ENCODE data around the gene COPZ1. TPM values are rescaled to one million over a fixed set of nuclear protein-coding genes. Genes with fewer than 3 reads are reported as not detected.

Gene COPZ1
- total and polyA plus RNA-seq, 9 of the 15 experiments (the other 6 are each of a cell fraction or from before 2014, with no cell fraction given): 137 to 487 (median 233) TPM

- Histone ChIP-seq H3K36me3 (ENCODE audit: control insufficient read depth, insufficient read depth, low read length) (peaks cover 58% of the 10 kb centered on the region), H3K4me1 (replicated peaks in 1 of 2; ENCODE audit: control insufficient read depth in 2 of 2, insufficient read depth in 2 of 2, low read length in 2 of 2) (peaks cover 33 to 39% of the 10 kb centered on the region in 2 experiments), H3K27ac (ENCODE audit: extremely low read depth, low read depth, low read length) (peak overlapping the region; percentile 74), H4K20me1 (replicated peaks; ENCODE audit: control insufficient read depth, insufficient read depth, low read length) (no peaks in the 10 kb centered on the region), H3K4me3 (no peak overlapping the region), H3K9me3 (replicated peaks; ENCODE audit: control insufficient read depth, insufficient read depth, low read depth, low read length) (no peaks in the 10 kb centered on the region), H3K79me2 (ENCODE audit: control insufficient read depth, insufficient read depth, low read length) (peaks cover 75% of the 10 kb centered on the region), H3K27me3 (ENCODE audit: control insufficient read depth in 2 of 2, insufficient read depth in 2 of 2, low read length in 2 of 2) (no peaks in the 10 kb centered on the region), H3K9me1 (ENCODE audit: control insufficient read depth, insufficient read depth, low read length) (no peaks in the 10 kb centered on the region), H2AFZ (ENCODE audit: low read depth, low read length) (no peak overlapping the region), H3K4me2 (ENCODE audit: insufficient read depth, low read length) (peak overlapping the region; percentile 48; the same call in 1 of the 2 replicates), H3K9ac (ENCODE audit: insufficient read depth in 1 of 2, low read depth in 2 of 2, low read length in 2 of 2) (peak overlapping the region; percentile 53 to 65; a peak in 3 of 4 replicates)
- ATAC-seq: no peak
- intact Hi-C loops (cut with micrococcal nuclease): no loop called here
- BruUV-seq (replicated peaks): no TSS peak
- in situ Hi-C loops (cut with MboI): no loop called here
- ChIA-PET POLR2A (interaction anchor here (2.5 to 8.4 kb wide), 6 partner anchors 12 to 58 kb away, joined by 21 to 103 read pairs (median 55); partner anchors contain the start of genes CBX5, COPZ1 and HNRNPA1), CTCF (ENCODE audit: low intra/inter-chr PET ratio) (interaction anchor here (1.1 to 3.6 kb wide), 4 partner anchors 20 to 44 kb away, joined by 3 to 14 read pairs (median 10); no protein-coding TSS in a partner anchor)
- DNase-seq (ENCODE audit: extremely low read depth in 1 of 4, low spot score in 3 of 4): no peak
- 23% methylated on average over 4 of the region's 4 CpGs for WGBS (ENCODE audit: insufficient coverage, low coverage, missing lambda C conversion rate)
- TF ChIP-seq NFYB (IDR thresholded peaks at IDR 0.05; ENCODE audit: extremely low read depth, insufficient read length): no peak
- 0 out of 2 replicates have a peak, but pooled peaks have one; percentile 7 for TF ChIP-seq EGR1 (conservative IDR thresholded peaks at IDR 0.05)
- 0 out of 4 replicates have a peak, but pooled peaks of 1 of the 2 experiments have one; percentile 21 for TF ChIP-seq FOXA3 (CRISPR knock-in tag; conservative IDR thresholded peaks at IDR 0.05 in 1 of 2, IDR thresholded peaks at IDR 0.05 in 1 of 2)
- FAIRE-seq: peak; percentile 26
Observed at GRCh38 chr12:54338698-54339296, 13.9 kb downstream of the COPZ1 start.

DNA sequence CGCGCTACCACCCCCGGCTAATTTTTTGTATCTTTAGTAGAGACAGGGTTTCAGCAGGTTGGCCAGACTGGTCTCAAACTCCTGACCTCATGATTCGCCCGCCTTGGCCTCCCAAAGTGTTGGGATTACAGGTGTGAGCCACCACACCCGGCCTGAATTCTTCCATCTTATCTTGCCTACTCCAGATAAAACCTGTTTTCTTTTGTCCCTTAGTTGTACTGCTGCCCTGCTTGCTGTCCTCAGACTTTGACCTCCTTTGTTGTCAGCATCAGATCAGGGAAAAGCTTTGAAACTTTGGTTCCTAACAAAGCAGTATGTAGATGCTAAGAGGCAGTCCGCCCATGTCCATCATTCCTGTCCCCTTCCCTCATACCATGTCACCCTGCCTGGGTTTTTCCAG, 15.9 kb downstream of the COPZ1 start:
- Histone ChIP-seq H3K9me1 (ENCODE audit: control insufficient read depth, insufficient read depth, low read length) (no peaks in the 10 kb centered on the region), H3K4me1 (replicated peaks in 1 of 2; ENCODE audit: control insufficient read depth in 2 of 2, insufficient read depth in 2 of 2, low read length in 2 of 2) (peaks cover 23 to 39% of the 10 kb centered on the region in 2 experiments), H4K20me1 (replicated peaks; ENCODE audit: control insufficient read depth, insufficient read depth, low read length) (no peaks in the 10 kb centered on the region), H3K9me3 (replicated peaks; ENCODE audit: control insufficient read depth, insufficient read depth, low read depth, low read length) (no peaks in the 10 kb centered on the region), H2AFZ (ENCODE audit: low read depth, low read length) (no peak overlapping the region), H3K4me2 (ENCODE audit: insufficient read depth, low read length) (no peak overlapping the region), H3K36me3 (ENCODE audit: control insufficient read depth, insufficient read depth, low read length) (peaks cover 73% of the 10 kb centered on the region), H3K27me3 (ENCODE audit: control insufficient read depth in 2 of 2, insufficient read depth in 2 of 2, low read length in 2 of 2) (no peaks in the 10 kb centered on the region), H3K9ac (ENCODE audit: insufficient read depth in 1 of 2, low read depth in 2 of 2, low read length in 2 of 2) (no peak overlapping the region), H3K27ac (ENCODE audit: extremely low read depth, low read depth, low read length) (no peak overlapping the region), H3K4me3 (no peak overlapping the region), H3K79me2 (ENCODE audit: control insufficient read depth, insufficient read depth, low read length) (peaks cover 56% of the 10 kb centered on the region)
- BruUV-seq (replicated peaks): no TSS peak
- no peak for ATAC-seq
- intact Hi-C loops (cut with micrococcal nuclease): no loop called here
- POLR2A ChIA-PET: interaction anchor here (0.6 to 2.0 kb wide), 5 partner anchors 8 to 51 kb away, joined by 3 to 9 read pairs (median 3); no protein-coding TSS in a partner anchor
- no peak for DNase-seq (ENCODE audit: extremely low read depth in 1 of 4, low spot score in 3 of 4)
- in situ Hi-C loops (cut with MboI): no loop called here
- CTCF ChIA-PET (ENCODE audit: low intra/inter-chr PET ratio): no interaction called here
- FAIRE-seq: no peak
- WGBS (ENCODE audit: insufficient coverage, low coverage, missing lambda C conversion rate): 85% methylated on average over 7 of the region's 7 CpGs
- TF ChIP-seq, protein P1, sequence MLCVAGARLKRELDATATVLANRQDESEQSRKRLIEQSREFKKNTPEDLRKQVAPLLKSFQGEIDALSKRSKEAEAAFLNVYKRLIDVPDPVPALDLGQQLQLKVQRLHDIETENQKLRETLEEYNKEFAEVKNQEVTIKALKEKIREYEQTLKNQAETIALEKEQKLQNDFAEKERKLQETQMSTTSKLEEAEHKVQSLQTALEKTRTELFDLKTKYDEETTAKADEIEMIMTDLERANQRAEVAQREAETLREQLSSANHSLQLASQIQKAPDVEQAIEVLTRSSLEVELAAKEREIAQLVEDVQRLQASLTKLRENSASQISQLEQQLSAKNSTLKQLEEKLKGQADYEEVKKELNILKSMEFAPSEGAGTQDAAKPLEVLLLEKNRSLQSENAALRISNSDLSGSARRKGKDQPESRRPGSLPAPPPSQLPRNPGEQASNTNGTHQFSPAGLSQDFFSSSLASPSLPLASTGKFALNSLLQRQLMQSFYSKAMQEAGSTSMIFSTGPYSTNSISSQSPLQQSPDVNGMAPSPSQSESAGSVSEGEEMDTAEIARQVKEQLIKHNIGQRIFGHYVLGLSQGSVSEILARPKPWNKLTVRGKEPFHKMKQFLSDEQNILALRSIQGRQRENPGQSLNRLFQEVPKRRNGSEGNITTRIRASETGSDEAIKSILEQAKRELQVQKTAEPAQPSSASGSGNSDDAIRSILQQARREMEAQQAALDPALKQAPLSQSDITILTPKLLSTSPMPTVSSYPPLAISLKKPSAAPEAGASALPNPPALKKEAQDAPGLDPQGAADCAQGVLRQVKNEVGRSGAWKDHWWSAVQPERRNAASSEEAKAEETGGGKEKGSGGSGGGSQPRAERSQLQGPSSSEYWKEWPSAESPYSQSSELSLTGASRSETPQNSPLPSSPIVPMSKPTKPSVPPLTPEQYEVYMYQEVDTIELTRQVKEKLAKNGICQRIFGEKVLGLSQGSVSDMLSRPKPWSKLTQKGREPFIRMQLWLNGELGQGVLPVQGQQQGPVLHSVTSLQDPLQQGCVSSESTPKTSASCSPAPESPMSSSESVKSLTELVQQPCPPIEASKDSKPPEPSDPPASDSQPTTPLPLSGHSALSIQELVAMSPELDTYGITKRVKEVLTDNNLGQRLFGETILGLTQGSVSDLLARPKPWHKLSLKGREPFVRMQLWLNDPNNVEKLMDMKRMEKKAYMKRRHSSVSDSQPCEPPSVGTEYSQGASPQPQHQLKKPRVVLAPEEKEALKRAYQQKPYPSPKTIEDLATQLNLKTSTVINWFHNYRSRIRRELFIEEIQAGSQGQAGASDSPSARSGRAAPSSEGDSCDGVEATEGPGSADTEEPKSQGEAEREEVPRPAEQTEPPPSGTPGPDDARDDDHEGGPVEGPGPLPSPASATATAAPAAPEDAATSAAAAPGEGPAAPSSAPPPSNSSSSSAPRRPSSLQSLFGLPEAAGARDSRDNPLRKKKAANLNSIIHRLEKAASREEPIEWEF (CRISPR knock-in tag; IDR thresholded peaks at IDR 0.05): no peak
- TF ChIP-seq ZSCAN32 (CRISPR knock-in tag; IDR thresholded peaks at IDR 0.05) (no peak), ZNF766 (CRISPR knock-in tag; conservative IDR thresholded peaks at IDR 0.05) (no peak), HNRNPK (IDR thresholded peaks at IDR 0.05; ENCODE audit: low read depth, low read length, poor library complexity, severe bottlenecking) (no peak), RCOR1 (IDR thresholded peaks at IDR 0.05; ENCODE audit: borderline replicate concordance in 1 of 2, low read depth in 2 of 2, low read length in 2 of 2) (no peak), ZSCAN29 (IDR thresholded peaks at IDR 0.05) (no peak), SP1 (CRISPR knock-in tag; IDR thresholded peaks at IDR 0.05) (no peak)
